ENCODE results near the gene CNIH3.

DNA sequence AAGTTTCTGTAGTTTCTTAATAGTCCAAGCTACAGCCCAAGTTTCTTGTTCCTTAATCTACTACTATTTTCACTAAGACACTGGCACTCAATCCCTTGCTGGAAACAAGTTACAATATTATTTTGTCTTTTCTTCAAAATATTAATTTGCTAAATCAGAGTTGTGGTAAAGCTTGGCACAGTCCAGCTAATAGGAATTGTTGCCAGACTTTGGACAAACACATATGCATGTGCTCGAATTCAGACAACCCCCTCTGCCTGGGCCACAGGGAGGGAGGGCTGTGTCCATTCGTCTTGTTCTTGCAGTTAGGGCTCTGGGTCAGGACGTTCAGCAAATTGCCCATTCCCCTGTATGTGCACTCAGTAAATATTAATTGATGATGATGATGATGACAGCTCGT is 103.6 kb downstream of the CNIH3 start:
- TF ChIP-seq, protein P1, sequence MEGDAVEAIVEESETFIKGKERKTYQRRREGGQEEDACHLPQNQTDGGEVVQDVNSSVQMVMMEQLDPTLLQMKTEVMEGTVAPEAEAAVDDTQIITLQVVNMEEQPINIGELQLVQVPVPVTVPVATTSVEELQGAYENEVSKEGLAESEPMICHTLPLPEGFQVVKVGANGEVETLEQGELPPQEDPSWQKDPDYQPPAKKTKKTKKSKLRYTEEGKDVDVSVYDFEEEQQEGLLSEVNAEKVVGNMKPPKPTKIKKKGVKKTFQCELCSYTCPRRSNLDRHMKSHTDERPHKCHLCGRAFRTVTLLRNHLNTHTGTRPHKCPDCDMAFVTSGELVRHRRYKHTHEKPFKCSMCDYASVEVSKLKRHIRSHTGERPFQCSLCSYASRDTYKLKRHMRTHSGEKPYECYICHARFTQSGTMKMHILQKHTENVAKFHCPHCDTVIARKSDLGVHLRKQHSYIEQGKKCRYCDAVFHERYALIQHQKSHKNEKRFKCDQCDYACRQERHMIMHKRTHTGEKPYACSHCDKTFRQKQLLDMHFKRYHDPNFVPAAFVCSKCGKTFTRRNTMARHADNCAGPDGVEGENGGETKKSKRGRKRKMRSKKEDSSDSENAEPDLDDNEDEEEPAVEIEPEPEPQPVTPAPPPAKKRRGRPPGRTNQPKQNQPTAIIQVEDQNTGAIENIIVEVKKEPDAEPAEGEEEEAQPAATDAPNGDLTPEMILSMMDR (IDR thresholded peaks at IDR 0.05; ENCODE audit: low read depth, low read length, poor library complexity, severe bottlenecking), result no peak
- no peak for TF ChIP-seq EZH2phosphoT487 (IDR thresholded peaks at IDR 0.05; ENCODE audit: borderline replicate concordance, low read length)
